HepG2 (cell line): Measurements from ENCODE around the gene SLU7. TPM values are rescaled to one million over a fixed set of nuclear protein-coding genes. Genes with fewer than 3 reads are reported as not detected.

Experiments
- FOSL2 ChIP-seq: sonication (generic); formaldehyde crosslinking; IDR thresholded peaks from 2 replicates; pipeline ENCODE4 v1.4.0; 2020; ENCODE audit warnings: missing genetic modification reagents
- KDM5B ChIP-seq: sonication (generic); formaldehyde crosslinking; IDR thresholded peaks from 2 replicates; pipeline ENCODE4 v1.4.0; 2020; ENCODE audit warnings: missing genetic modification reagents, mild to moderate bottlenecking, borderline replicate concordance
- POGZ ChIP-seq: sonication (generic); formaldehyde crosslinking; IDR thresholded peaks from 2 replicates; pipeline ENCODE4 v1.4.0; 2020; ENCODE audit warnings: mild to moderate bottlenecking, missing genetic modification reagents
- SOX13 ChIP-seq, 3 experiments: fragments of 450-650 bp in 1 of 3; sonication (generic) in 1 of 3; formaldehyde crosslinking in 1 of 3; IDR thresholded peaks in 2 of 3; conservative IDR thresholded peaks in 1 of 3; 2 replicates each; pipeline versions ENCODE4 v1.5.0 to v1.6.1; 2016 to 2020; ENCODE audit warnings: antibody characterized with exemption in 1 of 3, mild to moderate bottlenecking in 1 of 3, missing compliant biosample characterization in 1 of 3, missing genetic modification reagents in 1 of 3, moderate library complexity in 1 of 3
- SOX6 ChIP-seq, 2 experiments: fragments of 450-650 bp in 1 of 2; sonication (generic) in 1 of 2; formaldehyde crosslinking in 1 of 2; IDR thresholded peaks; 2 replicates each; pipeline versions ENCODE4 v1.4.0 to v1.6.1; 2017 to 2020; ENCODE audit warnings: antibody characterized with exemption in 1 of 2, mild to moderate bottlenecking in 1 of 2, missing genetic modification reagents in 1 of 2
- TBX2 ChIP-seq: sonication (generic); formaldehyde crosslinking; IDR thresholded peaks from 2 replicates; pipeline ENCODE4 v1.5.0; 2020; ENCODE audit warnings: missing genetic modification reagents, mild to moderate bottlenecking, borderline replicate concordance
- ZNF598 ChIP-seq: sonication (generic); formaldehyde crosslinking; IDR thresholded peaks from 2 replicates; pipeline ENCODE4 v1.5.1; 2020; ENCODE audit warnings: mild to moderate bottlenecking, missing genetic modification reagents, borderline replicate concordance
- polyA plus RNA-seq, 8 experiments: library from polyadenylated mRNA; depleted of rRNA in 3 of 8; stranded (reverse) in 7 of 8; unstranded in 1 of 8; fragments of >200 nt; fragmentation: Illumina TruSeq in 4 of 8; extraction: Trizol in 4 of 8; gene quantifications; 2 replicates each; pipeline versions ENCODE4 v1.2.1 to v1.2.3, GENCODE V29; 2011 to 2016; ENCODE audit warnings: low read depth in 4 of 8, missing spikeins in 1 of 8, mixed read lengths in 1 of 8; ENCODE audit not compliant: insufficient read depth in 1 of 8
- total RNA-seq, 5 experiments: library from RNA; depleted of rRNA; stranded (reverse); fragments of >200 nt; fragmentation: Illumina TruSeq; extraction: Trizol; gene quantifications; 2 replicates each; pipeline ENCODE4 v1.2.3, GENCODE V29; 2016; ENCODE audit warnings: low read depth in 1 of 5
- TF ChIP-seq, protein P1 (sequence below): sonication (generic); formaldehyde crosslinking; IDR thresholded peaks from 2 replicates; pipeline ENCODE4 v1.4.0; 2020; ENCODE audit warnings: missing genetic modification reagents, borderline replicate concordance
- TF ChIP-seq, protein P2 (sequence below): sonication (generic); formaldehyde crosslinking; IDR thresholded peaks from 2 replicates; pipeline ENCODE4 v1.5.0; 2020; ENCODE audit warnings: missing genetic modification reagents
- TF ChIP-seq, protein P3 (sequence below): sonication (generic); formaldehyde crosslinking; IDR thresholded peaks from 2 replicates; pipeline ENCODE4 v1.5.1; 2020; ENCODE audit warnings: missing genetic modification reagents, mild to moderate bottlenecking, borderline replicate concordance
- TF ChIP-seq, protein P4 (sequence below): sonication (generic); formaldehyde crosslinking; IDR thresholded peaks from 2 replicates; pipeline ENCODE4 v1.8.0; 2022; ENCODE audit warnings: missing genetic modification reagents, mild to moderate bottlenecking, inconsistent platforms, borderline replicate concordance

The SLU7 gene
- total and polyA plus RNA-seq, 2 of the 13 experiments (the other 11 are each of a cell fraction or from before 2014, with no cell fraction given), result 24.0 to 39.2 TPM

DNA sequence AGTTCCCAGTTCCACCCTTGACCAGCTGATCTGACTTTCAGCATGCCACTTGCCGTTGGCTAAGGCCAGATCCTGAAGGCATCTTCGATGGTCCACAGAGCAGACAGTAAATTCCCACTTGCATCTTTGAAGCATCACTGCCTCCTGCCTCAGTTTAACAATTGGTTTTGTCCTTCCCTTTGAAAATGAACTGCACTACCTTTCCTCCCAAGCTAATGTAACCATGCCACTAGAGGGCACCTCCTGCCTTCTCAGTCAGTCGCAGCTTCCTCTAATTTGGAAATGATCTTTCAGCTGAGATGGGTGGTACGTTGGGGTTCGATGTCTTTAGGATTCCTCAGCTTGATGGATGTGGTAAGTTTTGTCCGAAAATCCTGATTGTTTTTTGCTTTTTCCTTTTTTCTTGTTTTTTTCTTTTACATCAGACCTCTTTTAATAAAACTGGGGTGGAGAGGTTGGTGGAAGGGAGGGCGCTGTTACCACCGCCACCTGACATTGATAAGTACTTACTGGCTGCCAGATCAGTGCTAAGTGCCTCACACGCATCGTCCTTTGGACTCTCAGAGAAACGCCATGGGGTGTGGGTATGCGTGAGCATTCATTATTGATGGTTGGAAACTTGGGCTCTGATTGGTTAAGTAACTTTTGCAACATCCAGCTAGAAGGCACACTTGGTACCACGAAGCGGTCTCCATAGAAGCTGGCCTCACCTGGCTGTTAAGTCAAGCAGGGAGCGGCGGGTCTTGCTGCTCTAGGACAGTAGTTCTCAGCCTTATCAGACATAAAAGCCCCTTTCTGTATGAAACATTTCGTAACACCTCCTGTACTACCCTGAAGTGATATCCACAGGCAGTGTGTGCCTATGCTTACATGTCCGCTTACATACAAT lies 19.7 kb upstream of the SLU7 start (continued):
- TF ChIP-seq POGZ (CRISPR knock-in tag) (peak; percentile 43; the same call in 1 of the 2 replicates), FOSL2 (0 out of 2 replicates have a peak, but pooled peaks have one; percentile 21), ZNF598 (CRISPR knock-in tag) (no peak; the same call in 1 of the 2 replicates), SOX13 (IDR thresholded peaks at IDR 0.05) (no peak), SOX13 (CRISPR knock-in tag; conservative IDR thresholded peaks at IDR 0.05 in 1 of 2, IDR thresholded peaks at IDR 0.05 in 1 of 2) (0 out of 4 replicates have a peak, but pooled peaks of 1 of the 2 experiments have one; percentile 7), KDM5B (CRISPR knock-in tag) (0 out of 2 replicates have a peak, but pooled peaks have one; percentile 34), SOX6 (IDR thresholded peaks at IDR 0.05) (no peak), SOX6 (CRISPR knock-in tag; IDR thresholded peaks at IDR 0.05) (peak; percentile 23; the same call in 1 of the 2 replicates), TBX2 (CRISPR knock-in tag) (peak; percentile 41; the same call in 1 of the 2 replicates)
- TF ChIP-seq, protein P1, sequence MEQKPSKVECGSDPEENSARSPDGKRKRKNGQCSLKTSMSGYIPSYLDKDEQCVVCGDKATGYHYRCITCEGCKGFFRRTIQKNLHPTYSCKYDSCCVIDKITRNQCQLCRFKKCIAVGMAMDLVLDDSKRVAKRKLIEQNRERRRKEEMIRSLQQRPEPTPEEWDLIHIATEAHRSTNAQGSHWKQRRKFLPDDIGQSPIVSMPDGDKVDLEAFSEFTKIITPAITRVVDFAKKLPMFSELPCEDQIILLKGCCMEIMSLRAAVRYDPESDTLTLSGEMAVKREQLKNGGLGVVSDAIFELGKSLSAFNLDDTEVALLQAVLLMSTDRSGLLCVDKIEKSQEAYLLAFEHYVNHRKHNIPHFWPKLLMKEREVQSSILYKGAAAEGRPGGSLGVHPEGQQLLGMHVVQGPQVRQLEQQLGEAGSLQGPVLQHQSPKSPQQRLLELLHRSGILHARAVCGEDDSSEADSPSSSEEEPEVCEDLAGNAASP (CRISPR knock-in tag), result 0 out of 2 replicates have a peak, but pooled peaks have one; percentile 23
- TF ChIP-seq, protein P2, sequence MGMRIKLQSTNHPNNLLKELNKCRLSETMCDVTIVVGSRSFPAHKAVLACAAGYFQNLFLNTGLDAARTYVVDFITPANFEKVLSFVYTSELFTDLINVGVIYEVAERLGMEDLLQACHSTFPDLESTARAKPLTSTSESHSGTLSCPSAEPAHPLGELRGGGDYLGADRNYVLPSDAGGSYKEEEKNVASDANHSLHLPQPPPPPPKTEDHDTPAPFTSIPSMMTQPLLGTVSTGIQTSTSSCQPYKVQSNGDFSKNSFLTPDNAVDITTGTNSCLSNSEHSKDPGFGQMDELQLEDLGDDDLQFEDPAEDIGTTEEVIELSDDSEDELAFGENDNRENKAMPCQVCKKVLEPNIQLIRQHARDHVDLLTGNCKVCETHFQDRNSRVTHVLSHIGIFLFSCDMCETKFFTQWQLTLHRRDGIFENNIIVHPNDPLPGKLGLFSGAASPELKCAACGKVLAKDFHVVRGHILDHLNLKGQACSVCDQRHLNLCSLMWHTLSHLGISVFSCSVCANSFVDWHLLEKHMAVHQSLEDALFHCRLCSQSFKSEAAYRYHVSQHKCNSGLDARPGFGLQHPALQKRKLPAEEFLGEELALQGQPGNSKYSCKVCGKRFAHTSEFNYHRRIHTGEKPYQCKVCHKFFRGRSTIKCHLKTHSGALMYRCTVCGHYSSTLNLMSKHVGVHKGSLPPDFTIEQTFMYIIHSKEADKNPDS (CRISPR knock-in tag), result no peak
- TF ChIP-seq, protein P3, sequence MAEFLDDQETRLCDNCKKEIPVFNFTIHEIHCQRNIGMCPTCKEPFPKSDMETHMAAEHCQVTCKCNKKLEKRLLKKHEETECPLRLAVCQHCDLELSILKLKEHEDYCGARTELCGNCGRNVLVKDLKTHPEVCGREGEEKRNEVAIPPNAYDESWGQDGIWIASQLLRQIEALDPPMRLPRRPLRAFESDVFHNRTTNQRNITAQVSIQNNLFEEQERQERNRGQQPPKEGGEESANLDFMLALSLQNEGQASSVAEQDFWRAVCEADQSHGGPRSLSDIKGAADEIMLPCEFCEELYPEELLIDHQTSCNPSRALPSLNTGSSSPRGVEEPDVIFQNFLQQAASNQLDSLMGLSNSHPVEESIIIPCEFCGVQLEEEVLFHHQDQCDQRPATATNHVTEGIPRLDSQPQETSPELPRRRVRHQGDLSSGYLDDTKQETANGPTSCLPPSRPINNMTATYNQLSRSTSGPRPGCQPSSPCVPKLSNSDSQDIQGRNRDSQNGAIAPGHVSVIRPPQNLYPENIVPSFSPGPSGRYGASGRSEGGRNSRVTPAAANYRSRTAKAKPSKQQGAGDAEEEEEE, result 0 out of 2 replicates have a peak, but pooled peaks have one; percentile 49
- TF ChIP-seq, protein P4, sequence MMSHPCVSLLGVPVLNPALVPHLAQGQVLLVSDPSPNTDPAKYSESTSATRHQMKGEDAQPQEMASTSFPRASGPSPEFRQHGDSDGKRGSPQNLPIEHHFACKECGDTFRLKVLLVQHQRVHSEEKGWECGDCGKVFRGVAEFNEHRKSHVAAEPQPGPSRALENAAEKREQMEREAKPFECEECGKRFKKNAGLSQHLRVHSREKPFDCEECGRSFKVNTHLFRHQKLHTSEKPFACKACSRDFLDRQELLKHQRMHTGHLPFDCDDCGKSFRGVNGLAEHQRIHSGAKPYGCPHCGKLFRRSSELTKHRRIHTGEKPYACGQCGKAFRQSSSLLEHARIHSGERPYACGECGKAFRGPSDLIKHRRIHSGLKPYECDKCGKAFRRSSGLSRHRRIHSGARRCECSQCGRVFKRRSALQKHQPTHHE (CRISPR knock-in tag), result 0 out of 2 replicates have a peak, but pooled peaks have one; percentile 68
